ENCODE measurements around the gene NDST3. TPM values are rescaled to one million over a fixed set of nuclear protein-coding genes. Genes with fewer than 3 reads are reported as not detected.

NDST3 gene
- total and polyA plus RNA-seq, 2 of the 13 experiments (the other 11 are each of a cell fraction or from before 2014, with no cell fraction given) = not detected

DNA sequence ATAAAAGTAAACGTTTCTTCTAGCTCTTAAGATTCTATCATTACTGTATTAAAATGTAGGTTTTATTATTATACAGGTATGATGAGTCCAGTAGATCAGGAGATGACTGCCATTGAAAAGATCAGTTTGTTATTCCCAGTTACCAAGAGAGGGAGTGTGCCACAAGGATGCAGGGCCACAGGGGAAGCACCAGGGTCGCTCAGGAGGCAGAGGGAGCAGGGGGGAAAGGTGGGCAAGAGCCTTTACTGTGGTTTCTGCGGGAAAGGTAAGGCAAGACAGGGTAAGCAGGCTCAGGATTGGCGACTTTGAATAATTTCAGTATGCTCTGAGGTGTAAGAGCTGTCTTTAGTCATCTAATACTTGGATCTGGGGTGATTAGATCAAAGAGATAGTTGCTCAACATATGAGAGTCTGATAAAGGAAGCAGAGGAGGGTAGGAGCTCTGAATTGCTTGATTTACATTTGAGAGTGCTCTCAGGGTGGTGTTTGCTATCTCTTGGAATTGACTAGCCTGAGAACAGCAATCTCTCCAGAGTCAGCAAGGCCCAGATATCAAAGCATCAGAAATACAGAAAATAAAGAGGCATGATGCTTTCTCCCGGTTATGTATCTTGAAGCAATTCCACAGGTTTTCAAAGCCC, 86.0 kb downstream of the NDST3 start:
- H3K9ac ChIP-seq (ENCODE audit: insufficient read depth, low read depth, low read length) = no peak overlapping the region
- H2AFZ ChIP-seq (ENCODE audit: low read length) = no peak overlapping the region
- in situ Hi-C loops (cut with HindIII; ENCODE audit: extremely low pct_ligation_motif_present, low pct_unique_long_range_greater_than_20kb) = no loop called here
- no peak overlapping the region for H3K4me2 ChIP-seq (ENCODE audit: low read depth, low read length)
- no peaks in the 10 kb centered on the region for H3K36me3 ChIP-seq (replicated peaks in 1 of 2; ENCODE audit: control insufficient read depth in 1 of 2, insufficient read depth in 2 of 2, low read length in 2 of 2)
- ChIA-PET POLR2A (no interaction called here), CTCF (ENCODE audit: low intra/inter-chr PET ratio, low total read pairs) (no interaction called here)
- DNase-seq (ENCODE audit: low spot score) (no peak), FAIRE-seq (no peak), ATAC-seq (no peak)
- H3K4me1 ChIP-seq (ENCODE audit: insufficient read depth, low read length) = no peaks in the 10 kb centered on the region
- no peak overlapping the region for H3K4me3 ChIP-seq (replicated peaks in 1 of 3; ENCODE audit: insufficient read depth in 1 of 3, low read depth in 2 of 3, low read length in 3 of 3)
- intact Hi-C loops (cut with micrococcal nuclease; ENCODE audit: unreplicated experiment) = no loop called here
- H3K27me3 ChIP-seq (ENCODE audit: control insufficient read depth in 1 of 2, insufficient read depth in 2 of 2, low read length in 2 of 2) = no peaks in the 10 kb centered on the region
- TF ChIP-seq ZNF614 (CRISPR knock-in tag; IDR thresholded peaks at IDR 0.05; ENCODE audit: borderline replicate concordance) (no peak), BORCS8-MEF2B (CRISPR knock-in tag; IDR thresholded peaks at IDR 0.05) (no peak), ARNT (IDR thresholded peaks at IDR 0.05) (no peak), ZBTB42 (CRISPR knock-in tag; IDR thresholded peaks at IDR 0.05) (no peak), GFI1 (CRISPR knock-in tag; IDR thresholded peaks at IDR 0.05; ENCODE audit: borderline replicate concordance) (no peak), MYC (CRISPR knock-in tag; IDR thresholded peaks at IDR 0.05; ENCODE audit: borderline replicate concordance) (no peak), ZNF629 (CRISPR knock-in tag; conservative IDR thresholded peaks at IDR 0.05) (no peak), ZNF10 (CRISPR knock-in tag; IDR thresholded peaks at IDR 0.05; ENCODE audit: borderline replicate concordance, low read depth) (no peak), ZNF674 (CRISPR knock-in tag; IDR thresholded peaks at IDR 0.05; ENCODE audit: low read depth) (no peak), TMF1 (CRISPR knock-in tag; IDR thresholded peaks at IDR 0.05; ENCODE audit: low read depth) (no peak)
- TF ChIP-seq, protein P1, sequence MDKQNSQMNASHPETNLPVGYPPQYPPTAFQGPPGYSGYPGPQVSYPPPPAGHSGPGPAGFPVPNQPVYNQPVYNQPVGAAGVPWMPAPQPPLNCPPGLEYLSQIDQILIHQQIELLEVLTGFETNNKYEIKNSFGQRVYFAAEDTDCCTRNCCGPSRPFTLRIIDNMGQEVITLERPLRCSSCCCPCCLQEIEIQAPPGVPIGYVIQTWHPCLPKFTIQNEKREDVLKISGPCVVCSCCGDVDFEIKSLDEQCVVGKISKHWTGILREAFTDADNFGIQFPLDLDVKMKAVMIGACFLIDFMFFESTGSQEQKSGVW (CRISPR knock-in tag; IDR thresholded peaks at IDR 0.05; ENCODE audit: borderline replicate concordance) = no peak
- TF ChIP-seq, protein P2, sequence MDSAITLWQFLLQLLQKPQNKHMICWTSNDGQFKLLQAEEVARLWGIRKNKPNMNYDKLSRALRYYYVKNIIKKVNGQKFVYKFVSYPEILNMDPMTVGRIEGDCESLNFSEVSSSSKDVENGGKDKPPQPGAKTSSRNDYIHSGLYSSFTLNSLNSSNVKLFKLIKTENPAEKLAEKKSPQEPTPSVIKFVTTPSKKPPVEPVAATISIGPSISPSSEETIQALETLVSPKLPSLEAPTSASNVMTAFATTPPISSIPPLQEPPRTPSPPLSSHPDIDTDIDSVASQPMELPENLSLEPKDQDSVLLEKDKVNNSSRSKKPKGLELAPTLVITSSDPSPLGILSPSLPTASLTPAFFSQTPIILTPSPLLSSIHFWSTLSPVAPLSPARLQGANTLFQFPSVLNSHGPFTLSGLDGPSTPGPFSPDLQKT (CRISPR knock-in tag; IDR thresholded peaks at IDR 0.05; ENCODE audit: borderline replicate concordance) = no peak
- TF ChIP-seq, protein P3, sequence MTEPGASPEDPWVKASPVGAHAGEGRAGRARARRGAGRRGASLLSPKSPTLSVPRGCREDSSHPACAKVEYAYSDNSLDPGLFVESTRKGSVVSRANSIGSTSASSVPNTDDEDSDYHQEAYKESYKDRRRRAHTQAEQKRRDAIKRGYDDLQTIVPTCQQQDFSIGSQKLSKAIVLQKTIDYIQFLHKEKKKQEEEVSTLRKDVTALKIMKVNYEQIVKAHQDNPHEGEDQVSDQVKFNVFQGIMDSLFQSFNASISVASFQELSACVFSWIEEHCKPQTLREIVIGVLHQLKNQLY (CRISPR knock-in tag; IDR thresholded peaks at IDR 0.05) = no peak
- no TSS peak for BruUV-seq (replicated peaks)
- no peaks in the 10 kb centered on the region for H3K9me3 ChIP-seq (ENCODE audit: low read length)
- H4K20me1 ChIP-seq (ENCODE audit: insufficient read depth, low read length) = no peaks in the 10 kb centered on the region
- 3% methylated on average over 5 of the region's 5 CpGs for WGBS (ENCODE audit: low lambda C conversion rate)
- H3K79me2 ChIP-seq (ENCODE audit: insufficient read depth, low read length) = no peaks in the 10 kb centered on the region
- no peak overlapping the region for H3K27ac ChIP-seq (ENCODE audit: extremely low read length, insufficient read depth, low read length)
